Muscle layer of colon (tissue), 2 donors: Measurements from ENCODE around the gene SLC25A1.

ENCODE experiments used
- H3K27ac ChIP-seq: one replicate; pipeline ENCODE4 v1.7.0; 2013; ENCODE audit warnings: low read depth, mild to moderate bottlenecking, low read length, moderate library complexity
- H3K27me3 ChIP-seq, 2 donors: one replicate each; pipeline ENCODE4 v1.7.0; 2013; ENCODE audit warnings: low read length in 2 of 2, mild to moderate bottlenecking in 2 of 2; ENCODE audit not compliant: insufficient read depth in 2 of 2, control insufficient read depth in 1 of 2
- H3K36me3 ChIP-seq: one replicate; pipeline ENCODE4 v1.7.0; 2013; ENCODE audit warnings: mild to moderate bottlenecking, low read length; ENCODE audit not compliant: insufficient read depth
- H3K4me1 ChIP-seq: one replicate; pipeline ENCODE4 v1.7.0; 2013; ENCODE audit warnings: mild to moderate bottlenecking, low read length; ENCODE audit not compliant: insufficient read depth
- H3K4me3 ChIP-seq, 2 donors: one replicate each; pipeline ENCODE4 v1.7.0; 2013; ENCODE audit warnings: low read length in 2 of 2, low read depth in 1 of 2, mild to moderate bottlenecking in 1 of 2, moderate library complexity in 1 of 2
- H3K9ac ChIP-seq: one replicate; pipeline ENCODE4 v1.7.0; 2013; ENCODE audit warnings: low read length
- H3K9me3 ChIP-seq: one replicate; pipeline ENCODE4 v1.7.0; 2013; ENCODE audit warnings: mild to moderate bottlenecking, low read length
- donor health status: abdominal sarcoma.
- donor health status: Adenocarcinoma of cecum.

The SLC25A1 gene

GRCh38 chr22:19216579-19216978 is 38.0 kb upstream of the SLC25A1 start:
- no peak overlapping the region for H3K27ac ChIP-seq
- no peaks in the 10 kb centered on the region for H3K4me1 ChIP-seq
- H3K4me3 ChIP-seq = no peak overlapping the region
- H3K27me3 ChIP-seq = no peaks in the 10 kb centered on the region
- H3K9me3 ChIP-seq = no peaks in the 10 kb centered on the region
- H3K36me3 ChIP-seq = no peaks in the 10 kb centered on the region
- H3K9ac ChIP-seq = no peak overlapping the region

DNA sequence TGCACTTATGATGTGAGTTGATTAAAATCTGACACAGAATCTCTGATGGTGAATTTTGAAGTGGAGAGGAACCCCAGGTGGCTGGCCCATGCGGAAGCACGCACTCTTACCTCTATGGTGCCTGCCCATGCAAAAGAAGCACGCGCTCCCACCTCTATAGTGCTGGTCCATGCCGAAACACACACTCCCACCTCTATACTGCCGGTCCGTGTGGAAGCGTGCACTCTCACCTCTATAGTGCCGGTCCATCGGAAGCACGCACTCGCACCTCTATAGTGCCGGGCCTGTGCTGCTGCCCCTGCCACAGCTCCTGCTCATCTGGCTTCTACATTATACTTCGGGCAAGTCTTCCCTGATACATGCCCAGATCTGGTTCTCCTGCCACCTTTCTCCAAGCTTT is 36.8 kb upstream of the SLC25A1 start:
- H3K9ac ChIP-seq = no peak overlapping the region
- H3K36me3 ChIP-seq = no peaks in the 10 kb centered on the region
- H3K4me3 ChIP-seq = no peak overlapping the region
- no peaks in the 10 kb centered on the region for H3K4me1 ChIP-seq
- no peaks in the 10 kb centered on the region for H3K27me3 ChIP-seq
- H3K9me3 ChIP-seq = no peaks in the 10 kb centered on the region
- H3K27ac ChIP-seq = no peak overlapping the region

DNA sequence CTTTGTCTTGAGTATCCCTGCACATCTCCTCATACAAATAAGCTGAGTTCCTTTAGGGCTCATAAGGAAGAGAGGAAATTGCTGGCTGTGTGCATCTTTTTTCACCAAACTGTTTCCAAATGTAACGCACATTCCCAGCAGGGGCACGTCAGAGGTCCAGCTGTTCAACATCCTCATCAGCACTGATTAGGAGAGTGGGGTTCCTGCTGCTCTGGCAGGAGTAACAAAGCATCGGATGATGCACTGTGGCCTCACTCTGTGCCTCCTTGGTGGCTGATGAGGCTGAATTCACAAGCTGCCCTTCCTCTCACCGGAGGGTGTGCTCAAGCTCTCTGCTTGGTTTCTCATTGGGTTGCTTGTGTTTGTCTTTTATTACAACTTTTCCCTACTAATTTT is 35.5 kb upstream of the SLC25A1 start:
- no peak overlapping the region for H3K27ac ChIP-seq
- no peak overlapping the region for H3K4me3 ChIP-seq
- no peaks in the 10 kb centered on the region for H3K4me1 ChIP-seq
- H3K9ac ChIP-seq = no peak overlapping the region
- no peaks in the 10 kb centered on the region for H3K27me3 ChIP-seq
- no peaks in the 10 kb centered on the region for H3K9me3 ChIP-seq
- peaks cover 8% of the 10 kb centered on the region for H3K36me3 ChIP-seq

DNA sequence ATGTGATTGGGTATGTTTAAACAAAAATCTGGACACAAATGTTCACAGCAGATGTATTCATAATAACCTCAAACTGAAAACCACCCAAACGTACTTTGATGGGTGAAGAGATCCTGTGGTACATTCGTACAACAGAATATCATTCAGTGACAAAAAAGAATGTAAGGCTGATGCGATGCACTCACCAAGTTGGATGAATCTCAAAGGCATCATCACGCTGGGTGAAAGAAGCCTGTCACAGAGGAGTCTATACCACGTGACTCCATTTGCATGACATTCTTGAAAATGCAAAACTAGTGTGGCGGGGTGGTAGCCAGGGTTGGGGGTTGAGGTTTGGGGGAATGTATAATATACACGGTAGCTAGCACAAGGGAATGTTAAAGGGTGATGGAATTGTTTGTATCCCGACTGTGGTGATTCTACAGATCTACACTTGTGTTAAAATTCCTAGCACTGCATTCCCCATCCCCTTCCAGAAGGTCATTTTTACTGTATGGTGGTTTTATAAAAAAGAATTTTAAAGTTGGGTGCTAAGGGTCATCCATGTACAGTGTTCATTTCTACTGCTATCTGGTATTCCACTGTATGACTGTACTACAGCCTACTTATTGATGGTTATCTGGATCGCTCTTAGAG is 35.0 kb upstream of the SLC25A1 start:
- H3K9me3 ChIP-seq = no peaks in the 10 kb centered on the region
- H3K27me3 ChIP-seq = no peaks in the 10 kb centered on the region
- no peak overlapping the region for H3K9ac ChIP-seq
- no peaks in the 10 kb centered on the region for H3K4me1 ChIP-seq
- H3K27ac ChIP-seq = no peak overlapping the region
- H3K4me3 ChIP-seq = no peak overlapping the region
- H3K36me3 ChIP-seq = peaks cover 14% of the 10 kb centered on the region

DNA sequence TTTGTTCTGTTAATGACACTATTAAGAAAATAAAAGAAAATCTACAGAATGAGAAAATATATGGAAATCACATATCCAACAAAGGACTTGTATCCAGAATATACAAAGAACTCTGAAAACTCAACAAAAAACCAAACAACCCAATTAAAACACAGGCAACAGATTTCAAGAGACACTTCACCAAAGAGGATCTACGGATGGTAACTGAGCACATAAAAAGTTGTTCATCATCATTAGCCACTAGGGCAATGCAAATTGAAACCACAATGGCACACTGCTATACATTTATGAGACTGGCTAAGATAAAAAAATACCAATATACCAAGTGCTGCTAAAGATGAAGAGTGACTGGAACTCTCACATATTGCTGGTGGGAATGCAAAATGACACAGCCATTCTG is 34.5 kb upstream of the SLC25A1 start:
- H3K4me3 ChIP-seq = no peak overlapping the region
- no peaks in the 10 kb centered on the region for H3K4me1 ChIP-seq
- no peaks in the 10 kb centered on the region for H3K9me3 ChIP-seq
- no peak overlapping the region for H3K27ac ChIP-seq
- peaks cover 19% of the 10 kb centered on the region for H3K36me3 ChIP-seq
- no peak overlapping the region for H3K9ac ChIP-seq
- no peaks in the 10 kb centered on the region for H3K27me3 ChIP-seq

DNA sequence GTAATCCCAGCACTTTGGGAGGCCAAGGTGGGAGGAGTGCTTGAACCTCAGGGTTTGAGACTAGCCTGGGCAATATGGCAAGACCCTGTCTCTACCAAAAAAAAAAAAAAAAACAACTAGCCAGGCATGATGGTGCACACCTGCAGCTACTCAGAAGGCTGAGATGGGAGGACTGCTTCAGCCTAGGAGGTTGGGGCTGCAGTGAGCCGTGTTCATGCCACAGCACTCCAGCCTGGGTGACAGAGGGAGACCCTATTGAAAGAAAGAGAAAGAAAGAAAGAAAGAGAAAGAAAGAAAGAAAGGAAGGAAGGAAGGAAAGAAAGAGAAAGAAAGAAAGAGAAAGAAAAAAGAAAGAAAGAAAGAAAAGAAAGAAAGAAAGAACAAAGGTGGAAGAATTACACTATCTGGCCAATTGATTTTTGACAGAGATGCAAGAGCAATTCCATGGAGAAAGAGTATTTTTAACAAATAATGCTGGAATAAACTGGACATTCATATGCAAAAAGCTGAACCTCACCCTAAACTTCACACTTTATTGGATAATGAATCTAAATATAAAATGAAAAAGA is 33.9 kb upstream of the SLC25A1 start:
- Histone ChIP-seq H3K4me3 (no peak overlapping the region), H3K27me3 (no peaks in the 10 kb centered on the region), H3K9ac (no peak overlapping the region), H3K36me3 (peaks cover 20% of the 10 kb centered on the region), H3K27ac (no peak overlapping the region), H3K9me3 (no peaks in the 10 kb centered on the region), H3K4me1 (no peaks in the 10 kb centered on the region)

- no peaks in the 10 kb centered on the region for H3K4me1 ChIP-seq
- peaks cover 20% of the 10 kb centered on the region for H3K36me3 ChIP-seq
- no peak overlapping the region for H3K4me3 ChIP-seq
- H3K9ac ChIP-seq = no peak overlapping the region
- H3K27me3 ChIP-seq = no peaks in the 10 kb centered on the region
- H3K9me3 ChIP-seq = no peaks in the 10 kb centered on the region
- no peak overlapping the region for H3K27ac ChIP-seq
These were observed 31.7 kb upstream of the SLC25A1 start for GRCh38 chr22:19210188-19210587.

DNA sequence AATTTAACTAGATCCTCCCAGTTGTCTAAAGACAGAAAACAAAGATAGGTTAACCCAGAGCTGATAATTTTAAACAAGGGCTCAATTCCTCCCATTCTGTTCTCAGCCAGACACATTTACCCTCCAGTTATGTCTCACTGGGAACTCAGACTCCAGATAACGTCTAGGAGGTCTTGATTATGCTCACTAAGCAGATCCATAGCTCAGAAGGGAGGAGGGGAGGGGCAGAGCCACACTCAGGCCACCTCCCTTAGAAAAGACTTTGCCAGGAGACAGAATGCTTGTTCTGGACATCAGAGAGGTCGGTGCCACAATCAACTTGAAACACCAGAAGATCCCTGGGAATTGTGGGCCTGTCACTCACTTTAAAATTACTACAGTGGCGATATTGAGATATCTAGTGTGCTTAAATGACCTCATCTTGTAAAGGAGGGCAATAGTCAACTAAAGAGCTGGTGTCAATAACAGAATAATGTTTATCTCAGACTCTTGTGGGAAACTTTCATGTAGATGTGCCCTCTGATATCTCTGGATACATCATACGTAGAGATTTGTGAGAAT is 29.8 kb upstream of the SLC25A1 start:
- no peaks in the 10 kb centered on the region for H3K4me1 ChIP-seq
- H3K9me3 ChIP-seq = no peaks in the 10 kb centered on the region
- H3K27ac ChIP-seq = no peak overlapping the region
- H3K9ac ChIP-seq = no peak overlapping the region
- H3K27me3 ChIP-seq = no peaks in the 10 kb centered on the region
- peaks cover 20% of the 10 kb centered on the region for H3K36me3 ChIP-seq
- H3K4me3 ChIP-seq = no peak overlapping the region

DNA sequence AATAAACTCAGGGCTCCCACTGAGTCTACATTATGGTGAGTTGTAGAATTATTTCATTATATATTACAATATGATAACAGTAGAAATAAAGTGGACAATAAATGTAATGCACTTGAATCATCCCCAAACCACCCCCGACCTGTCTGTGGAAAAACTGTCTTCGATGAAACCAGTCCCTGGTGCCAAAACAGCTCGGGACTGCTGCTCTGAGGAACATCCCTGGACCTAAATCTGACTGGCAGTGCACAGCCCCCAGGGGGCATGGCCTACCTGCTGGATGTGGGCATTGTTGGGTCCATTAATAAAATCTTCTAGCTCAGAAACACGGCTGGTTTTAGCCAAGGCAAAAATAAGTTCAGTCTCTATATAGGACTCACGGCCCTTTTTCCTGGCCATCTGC is 29.3 kb upstream of the SLC25A1 start:
- peaks cover 20% of the 10 kb centered on the region for H3K36me3 ChIP-seq
- H3K9me3 ChIP-seq = no peaks in the 10 kb centered on the region
- no peak overlapping the region for H3K27ac ChIP-seq
- no peak overlapping the region for H3K4me3 ChIP-seq
- no peaks in the 10 kb centered on the region for H3K27me3 ChIP-seq
- no peaks in the 10 kb centered on the region for H3K4me1 ChIP-seq
- H3K9ac ChIP-seq = no peak overlapping the region

DNA sequence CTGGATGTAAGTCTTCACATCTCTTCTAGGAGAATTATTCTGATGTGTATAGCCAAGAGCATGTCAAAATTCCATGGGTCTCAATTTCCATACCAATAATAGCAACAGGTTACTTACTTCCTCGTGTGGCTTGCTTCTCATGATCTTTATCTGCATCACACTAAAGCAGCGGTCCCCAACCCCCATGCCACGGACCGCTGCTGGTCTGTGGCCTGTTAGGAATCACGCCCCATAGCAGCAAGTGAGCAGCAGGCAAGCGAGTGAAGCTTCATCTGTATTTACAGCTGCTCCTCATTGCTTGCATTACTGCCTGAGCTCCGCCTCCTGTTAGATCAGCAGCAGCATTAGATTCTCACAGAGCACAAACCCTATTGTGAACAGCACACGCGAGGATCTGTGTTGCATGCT is 28.9 kb upstream of the SLC25A1 start:
- no peak overlapping the region for H3K9ac ChIP-seq
- H3K27me3 ChIP-seq = no peaks in the 10 kb centered on the region
- H3K4me3 ChIP-seq = no peak overlapping the region
- H3K36me3 ChIP-seq = peaks cover 20% of the 10 kb centered on the region
- no peaks in the 10 kb centered on the region for H3K4me1 ChIP-seq
- H3K9me3 ChIP-seq = no peaks in the 10 kb centered on the region
- no peak overlapping the region for H3K27ac ChIP-seq

GRCh38 chr22:19206287-19206686 is 27.8 kb upstream of the SLC25A1 start:
- no peak overlapping the region for H3K4me3 ChIP-seq
- no peak overlapping the region for H3K27ac ChIP-seq
- no peaks in the 10 kb centered on the region for H3K4me1 ChIP-seq
- peaks cover 20% of the 10 kb centered on the region for H3K36me3 ChIP-seq
- H3K27me3 ChIP-seq = no peaks in the 10 kb centered on the region
- no peak overlapping the region for H3K9ac ChIP-seq
- no peaks in the 10 kb centered on the region for H3K9me3 ChIP-seq

DNA sequence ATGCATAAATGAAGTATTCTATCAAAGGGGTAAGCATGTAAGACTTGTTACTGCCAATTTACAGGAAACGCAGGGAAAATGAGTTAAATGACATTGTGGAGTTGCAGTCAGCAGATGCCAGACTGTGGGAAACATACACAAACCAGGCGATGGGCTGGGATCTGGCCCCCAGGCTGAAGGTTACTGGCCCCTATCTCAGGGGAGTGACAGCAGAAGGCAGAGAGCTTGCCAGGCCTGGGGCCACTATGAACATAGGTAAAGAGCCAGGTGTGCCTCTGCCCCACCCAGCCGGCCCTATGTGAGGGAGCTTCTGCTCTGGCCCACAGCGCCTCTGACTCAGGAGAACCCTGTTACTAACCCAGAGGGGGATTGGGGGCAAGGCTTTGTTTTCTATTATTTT is 26.1 kb upstream of the SLC25A1 start:
- Histone ChIP-seq H3K36me3 (peaks cover 17% of the 10 kb centered on the region), H3K9me3 (no peaks in the 10 kb centered on the region), H3K9ac (no peak overlapping the region), H3K4me1 (no peaks in the 10 kb centered on the region), H3K27me3 (no peaks in the 10 kb centered on the region), H3K27ac (no peak overlapping the region), H3K4me3 (no peak overlapping the region)
